Ammon's horn (tissue), 1 donor: ENCODE data around the gene TBXAS1.

Source experiments
- DNase-seq: peaks from one replicate; pipeline ENCODE4 v3.0.0-alpha.2; 2016; ENCODE audit warnings: low spot score

TBXAS1 gene

GRCh38 chr7:139829025-139829774, at the start of gene TBXAS1:
Gene TBXAS1 (plus strand): TSS chr7:139829264. CDS start chr7:139829391, 127 bp downstream.
- peak; percentile 58 for DNase-seq

- DNase-seq: no peak
Observed at GRCh38 chr7:139782932-139783331, 46.1 kb upstream of the TBXAS1 start.

GRCh38 chr7:139783647-139784385, 45.2 kb upstream of the TBXAS1 start:
- DNase-seq: no peak

GRCh38 chr7:139784648-139785047, 44.4 kb upstream of the TBXAS1 start:
- DNase-seq: no peak

- DNase-seq: no peak
Observed at GRCh38 chr7:139791316-139791715, 37.7 kb upstream of the TBXAS1 start.

GRCh38 chr7:139797607-139798006, 31.5 kb upstream of the TBXAS1 start:
- DNase-seq: no peak

- no peak for DNase-seq
Observed at GRCh38 chr7:139798221-139798620, 30.8 kb upstream of the TBXAS1 start.

- no peak for DNase-seq
Observed at GRCh38 chr7:139798892-139799291, 30.2 kb upstream of the TBXAS1 start.

GRCh38 chr7:139799586-139799985, 29.5 kb upstream of the TBXAS1 start:
- peak; percentile 53 for DNase-seq

- no peak for DNase-seq
Observed at GRCh38 chr7:139804571-139804970, 24.5 kb upstream of the TBXAS1 start.

GRCh38 chr7:139807009-139807408, 22.1 kb upstream of the TBXAS1 start:
- no peak for DNase-seq

GRCh38 chr7:139808427-139808826, 20.6 kb upstream of the TBXAS1 start:
- no peak for DNase-seq

- no peak for DNase-seq
Observed at GRCh38 chr7:139808846-139809442, 20.1 kb upstream of the TBXAS1 start.

- no peak for DNase-seq
Observed at GRCh38 chr7:139811066-139811465, 18.0 kb upstream of the TBXAS1 start.

GRCh38 chr7:139813151-139813550, 15.9 kb upstream of the TBXAS1 start:
- no peak for DNase-seq

GRCh38 chr7:139813689-139814088, 15.4 kb upstream of the TBXAS1 start:
- DNase-seq: no peak

- DNase-seq: no peak
Observed at GRCh38 chr7:139817249-139817648, 11.8 kb upstream of the TBXAS1 start.

- DNase-seq: no peak
Observed at GRCh38 chr7:139820089-139820488, 9.0 kb upstream of the TBXAS1 start.

- DNase-seq: no peak
Observed at GRCh38 chr7:139821349-139822105, 7.5 kb upstream of the TBXAS1 start.

GRCh38 chr7:139822855-139823254, 6.2 kb upstream of the TBXAS1 start:
- no peak for DNase-seq

GRCh38 chr7:139823959-139824521, 5.0 kb upstream of the TBXAS1 start:
- DNase-seq: no peak
